Coronary artery (tissue), 2 donors: ENCODE data around the gene EVL.

Source experiments
- DNase-seq: peaks from one replicate; pipeline ENCODE4 v3.0.0-alpha.2; 2017; ENCODE audit warnings: low spot score
- H3K27ac ChIP-seq, 2 donors: fragments of 200-600 bp; sonication (generic); one replicate each; pipeline ENCODE4 v1.5.1; 2016 to 2019
- H3K4me3 ChIP-seq: fragments of 200-600 bp; sonication (generic); 2 replicates; pipeline ENCODE4 v1.5.1; 2016; ENCODE audit warnings: mild to moderate bottlenecking, moderate library complexity
- TF ChIP-seq, protein P1 (sequence below): fragments of 200-600 bp; sonication (generic); IDR thresholded peaks from one replicate; pipeline ENCODE4 v1.5.1; 2019; ENCODE audit warnings: antibody characterized with exemption

EVL gene

DNA sequence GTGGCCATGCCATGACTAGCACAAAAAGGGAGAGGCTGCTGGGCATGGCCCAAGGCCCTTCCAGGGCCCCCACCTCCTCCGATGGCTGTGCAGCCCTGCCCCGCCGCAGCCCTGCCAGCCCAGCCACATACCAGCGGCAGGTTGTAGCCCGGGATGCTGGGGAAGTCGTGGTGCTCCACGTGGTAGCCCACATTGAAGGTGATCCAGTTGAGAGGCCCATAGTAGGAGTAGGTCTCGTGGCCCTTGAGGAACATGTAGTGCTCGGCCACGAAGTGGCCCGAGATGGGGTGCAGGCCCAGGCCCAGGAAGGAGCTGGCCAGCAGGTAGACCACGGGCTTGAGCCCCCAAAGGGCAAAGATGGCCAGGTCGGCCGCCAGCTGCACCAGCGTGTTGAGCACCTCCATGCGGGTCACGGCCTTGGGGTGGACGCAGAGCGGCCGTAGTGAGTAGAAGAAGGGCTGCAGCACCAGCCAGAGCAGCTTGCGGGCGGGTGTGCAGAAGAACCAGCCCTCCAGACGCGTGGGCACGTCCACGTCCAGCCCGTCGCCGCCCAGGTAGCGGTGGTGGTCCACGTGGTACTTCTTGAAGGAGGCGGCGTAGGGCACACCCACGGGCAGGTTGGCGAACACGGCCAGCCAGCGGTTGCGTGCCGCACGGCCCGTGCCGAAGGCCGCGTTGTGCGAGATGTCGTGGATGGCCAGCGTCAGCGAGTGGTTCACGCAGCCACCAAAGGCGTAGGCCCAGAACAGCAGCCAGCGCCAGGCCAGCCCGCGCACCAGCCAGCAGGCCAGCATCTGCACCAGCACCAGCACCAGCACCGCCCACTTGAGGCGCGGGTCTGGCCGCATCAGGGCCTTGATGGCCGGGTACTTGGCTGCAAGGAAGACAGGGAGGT is 83.9 kb downstream of the EVL start:
- TF ChIP-seq, protein P1, sequence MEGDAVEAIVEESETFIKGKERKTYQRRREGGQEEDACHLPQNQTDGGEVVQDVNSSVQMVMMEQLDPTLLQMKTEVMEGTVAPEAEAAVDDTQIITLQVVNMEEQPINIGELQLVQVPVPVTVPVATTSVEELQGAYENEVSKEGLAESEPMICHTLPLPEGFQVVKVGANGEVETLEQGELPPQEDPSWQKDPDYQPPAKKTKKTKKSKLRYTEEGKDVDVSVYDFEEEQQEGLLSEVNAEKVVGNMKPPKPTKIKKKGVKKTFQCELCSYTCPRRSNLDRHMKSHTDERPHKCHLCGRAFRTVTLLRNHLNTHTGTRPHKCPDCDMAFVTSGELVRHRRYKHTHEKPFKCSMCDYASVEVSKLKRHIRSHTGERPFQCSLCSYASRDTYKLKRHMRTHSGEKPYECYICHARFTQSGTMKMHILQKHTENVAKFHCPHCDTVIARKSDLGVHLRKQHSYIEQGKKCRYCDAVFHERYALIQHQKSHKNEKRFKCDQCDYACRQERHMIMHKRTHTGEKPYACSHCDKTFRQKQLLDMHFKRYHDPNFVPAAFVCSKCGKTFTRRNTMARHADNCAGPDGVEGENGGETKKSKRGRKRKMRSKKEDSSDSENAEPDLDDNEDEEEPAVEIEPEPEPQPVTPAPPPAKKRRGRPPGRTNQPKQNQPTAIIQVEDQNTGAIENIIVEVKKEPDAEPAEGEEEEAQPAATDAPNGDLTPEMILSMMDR: no peak
- H3K4me3 ChIP-seq: no peak overlapping the region
- no peak for DNase-seq
- H3K27ac ChIP-seq: no peak overlapping the region

DNA sequence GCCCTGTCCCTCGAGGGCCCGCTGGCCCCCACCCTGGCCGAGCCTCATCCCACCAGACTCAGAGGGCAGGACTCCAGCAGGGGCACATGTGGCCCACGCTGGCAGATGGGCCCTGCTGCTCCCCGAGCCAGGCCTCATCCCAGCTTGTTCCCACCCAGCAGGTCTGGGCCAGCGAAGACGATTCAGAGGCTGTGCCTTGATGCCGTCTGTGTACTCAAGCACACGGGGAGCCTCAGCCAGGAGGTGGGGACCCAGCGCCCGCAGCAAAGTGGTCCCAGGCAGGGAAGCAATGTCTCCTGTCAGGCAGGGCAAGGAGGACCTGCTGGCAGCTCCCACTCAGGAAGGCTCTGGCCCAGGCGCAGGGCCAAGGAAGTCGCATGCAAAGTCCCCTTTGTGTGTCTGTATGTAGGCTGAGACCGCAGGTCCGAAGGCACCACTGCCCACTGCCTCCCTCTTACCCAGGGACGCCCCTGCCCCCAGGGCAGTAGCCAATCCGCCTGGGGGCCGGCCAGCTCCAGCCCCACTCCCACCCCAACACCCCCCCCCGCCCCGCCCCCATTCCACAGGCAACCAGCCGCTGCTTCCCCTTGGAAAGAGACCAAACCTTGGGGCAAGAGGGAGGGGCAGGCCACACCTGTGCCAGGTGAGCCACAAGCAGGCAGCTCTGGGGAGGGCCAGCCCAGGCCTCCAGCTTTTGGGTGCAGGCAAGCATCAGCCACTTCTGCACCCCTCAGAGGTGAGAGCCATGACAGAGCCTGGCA is 84.8 kb downstream of the EVL start:
- TF ChIP-seq, protein P1: no peak
- DNase-seq: no peak
- Histone ChIP-seq H3K27ac (no peak overlapping the region), H3K4me3 (no peak overlapping the region)

DNA sequence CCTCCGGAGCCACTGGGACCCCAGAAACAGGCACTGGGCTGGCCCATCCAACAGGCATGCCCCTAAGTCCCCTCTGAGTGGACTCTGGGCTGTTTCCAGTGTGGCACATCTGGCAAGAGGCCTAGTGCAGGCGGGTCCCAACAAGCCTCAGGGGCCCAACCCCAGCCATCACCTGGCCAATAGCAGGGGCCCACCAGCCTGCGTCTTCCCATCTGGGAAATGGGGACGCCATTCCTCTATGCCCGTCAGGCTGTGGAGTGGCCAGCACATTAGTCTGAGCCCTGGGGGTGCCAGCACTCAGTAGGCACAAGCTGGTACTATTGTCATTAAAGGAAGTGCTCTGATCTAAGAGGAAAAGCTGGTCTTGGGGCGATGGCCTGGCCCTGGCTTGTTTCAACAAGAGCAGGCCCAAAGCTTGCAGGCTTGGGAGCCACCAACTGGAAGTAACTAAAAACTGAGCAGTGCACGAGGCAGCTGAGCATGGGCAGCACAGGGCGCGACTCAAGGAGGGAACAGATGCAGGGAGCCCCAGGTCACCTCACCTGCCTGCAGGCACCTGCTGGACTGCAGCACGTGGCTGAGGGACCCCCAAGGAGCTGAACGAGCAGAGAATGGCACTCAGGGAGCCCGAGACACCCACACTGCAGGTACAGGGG is 85.8 kb downstream of the EVL start:
- Histone ChIP-seq H3K27ac (no peak overlapping the region), H3K4me3 (no peak overlapping the region)
- DNase-seq: no peak
- TF ChIP-seq, protein P1: no peak

DNA sequence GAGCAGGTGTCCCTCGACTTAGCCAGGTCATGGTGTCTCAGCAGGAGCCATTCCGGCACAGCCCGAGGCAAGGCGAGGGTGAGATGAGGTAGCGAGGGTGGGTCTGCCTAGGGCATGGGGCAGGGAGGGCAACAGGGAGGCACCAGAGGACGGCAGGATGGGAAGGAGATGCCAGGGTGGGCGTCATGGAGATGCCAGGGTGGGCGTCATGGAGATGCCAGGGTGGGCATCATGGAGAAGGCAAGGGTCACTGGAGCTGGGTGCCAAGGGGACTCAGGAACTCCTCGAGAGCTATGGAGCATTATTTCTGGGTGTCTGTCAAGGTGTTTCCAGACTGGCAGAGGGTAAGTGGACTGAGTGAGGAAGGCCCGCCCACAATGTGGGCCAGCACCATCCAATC is 86.9 kb downstream of the EVL start:
- Histone ChIP-seq H3K4me3 (no peak overlapping the region), H3K27ac (no peak overlapping the region)
- TF ChIP-seq, protein P1: no peak
- DNase-seq: no peak

DNA sequence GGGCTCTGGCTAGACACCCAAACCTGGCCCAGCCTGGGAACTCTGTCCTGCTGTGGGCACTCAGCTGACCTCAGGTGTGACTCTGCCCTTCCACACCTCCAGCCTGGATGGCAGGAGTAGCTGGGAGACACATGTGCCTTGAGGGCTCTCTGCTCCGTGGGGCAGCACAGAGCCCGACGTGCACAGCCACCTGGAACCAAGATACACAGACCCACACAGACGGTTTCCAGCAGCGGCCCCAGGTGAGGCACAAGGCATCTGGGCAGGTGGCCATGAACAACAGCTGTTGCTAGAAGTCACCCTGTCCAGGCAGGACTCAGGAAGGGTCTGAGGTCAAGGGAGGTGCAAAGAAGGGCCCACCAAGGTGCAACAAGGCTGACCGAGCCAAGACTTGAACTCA is 88.3 kb downstream of the EVL start:
- TF ChIP-seq, protein P1: no peak
- no peak overlapping the region for H3K4me3 ChIP-seq
- H3K27ac ChIP-seq: no peak overlapping the region
- no peak for DNase-seq

DNA sequence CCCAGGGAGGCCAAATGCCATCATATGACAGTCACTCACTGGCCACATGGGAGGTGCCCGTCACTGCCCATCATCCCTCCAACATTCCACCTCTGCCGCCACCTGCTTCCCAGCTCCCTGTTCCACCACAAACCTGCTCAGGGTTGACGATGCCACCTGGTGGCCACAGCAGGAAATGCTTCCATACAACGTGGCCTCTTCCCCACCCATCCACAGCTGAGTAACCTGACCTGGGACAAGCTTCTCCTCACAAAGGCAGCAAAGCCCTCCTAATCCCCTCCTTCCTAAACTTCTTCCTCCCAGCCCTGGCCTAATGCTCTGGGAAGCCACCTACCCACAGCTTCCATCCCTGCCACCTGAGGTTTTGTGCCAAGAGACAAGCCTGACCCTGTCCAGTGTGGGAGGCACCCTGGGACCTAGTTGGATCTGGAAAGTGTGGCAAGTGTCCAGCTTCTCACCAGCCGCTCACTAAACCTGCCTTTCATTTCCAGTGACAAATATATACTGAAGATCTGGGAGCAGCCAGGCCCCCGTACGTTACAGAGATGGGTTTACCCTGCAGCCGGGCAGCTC is 89.9 kb downstream of the EVL start:
- DNase-seq: no peak
- no peak overlapping the region for H3K27ac ChIP-seq
- no peak overlapping the region for H3K4me3 ChIP-seq
- TF ChIP-seq, protein P1: no peak
